ENCODE results near the gene ANKRD7.
"Not testable (repeated sequence)": the region's sequence is repeated elsewhere in the genome, so short reads cannot be mapped to it uniquely, and the experiment has no call there.

The ANKRD7 gene

DNA sequence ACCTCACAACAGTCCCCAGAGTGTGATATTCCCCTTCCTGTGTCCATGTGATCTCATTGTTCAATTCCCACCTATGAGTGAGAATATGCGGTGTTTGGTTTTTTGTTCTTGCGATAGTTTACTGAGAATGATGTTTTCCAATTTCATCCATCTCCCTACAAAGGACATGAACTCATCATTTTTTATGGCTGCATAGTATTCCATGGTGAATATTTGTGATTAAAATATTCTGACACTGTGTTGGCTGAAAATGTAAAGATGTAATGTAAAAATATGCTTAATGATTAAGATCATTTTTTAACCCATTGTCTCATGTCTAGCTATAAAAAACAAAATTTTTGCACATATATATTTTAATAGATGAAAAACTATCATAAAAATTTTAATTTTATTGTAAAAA is 15.8 kb downstream of the ANKRD7 start:
- not testable (repeated sequence) for DNase-seq

DNA sequence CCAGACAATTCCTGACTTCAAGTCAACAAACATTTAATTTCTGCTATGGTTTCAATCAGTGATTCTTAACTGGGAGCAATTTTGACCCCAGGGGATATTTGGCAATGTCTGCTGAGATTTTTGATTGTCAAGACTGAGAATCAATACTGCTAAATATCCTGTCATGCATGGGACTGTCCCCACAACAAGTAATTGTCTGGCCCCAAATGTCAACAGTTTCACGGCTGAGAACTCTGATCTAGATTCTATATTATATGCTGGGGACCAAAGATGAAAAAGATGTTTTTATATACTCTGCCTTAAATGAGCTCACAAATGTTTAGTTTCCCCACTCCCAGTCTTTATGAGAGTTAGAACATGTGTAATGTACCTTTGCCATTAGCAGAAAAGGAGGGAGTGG is 19.2 kb downstream of the ANKRD7 start:
- no peak for DNase-seq

DNA sequence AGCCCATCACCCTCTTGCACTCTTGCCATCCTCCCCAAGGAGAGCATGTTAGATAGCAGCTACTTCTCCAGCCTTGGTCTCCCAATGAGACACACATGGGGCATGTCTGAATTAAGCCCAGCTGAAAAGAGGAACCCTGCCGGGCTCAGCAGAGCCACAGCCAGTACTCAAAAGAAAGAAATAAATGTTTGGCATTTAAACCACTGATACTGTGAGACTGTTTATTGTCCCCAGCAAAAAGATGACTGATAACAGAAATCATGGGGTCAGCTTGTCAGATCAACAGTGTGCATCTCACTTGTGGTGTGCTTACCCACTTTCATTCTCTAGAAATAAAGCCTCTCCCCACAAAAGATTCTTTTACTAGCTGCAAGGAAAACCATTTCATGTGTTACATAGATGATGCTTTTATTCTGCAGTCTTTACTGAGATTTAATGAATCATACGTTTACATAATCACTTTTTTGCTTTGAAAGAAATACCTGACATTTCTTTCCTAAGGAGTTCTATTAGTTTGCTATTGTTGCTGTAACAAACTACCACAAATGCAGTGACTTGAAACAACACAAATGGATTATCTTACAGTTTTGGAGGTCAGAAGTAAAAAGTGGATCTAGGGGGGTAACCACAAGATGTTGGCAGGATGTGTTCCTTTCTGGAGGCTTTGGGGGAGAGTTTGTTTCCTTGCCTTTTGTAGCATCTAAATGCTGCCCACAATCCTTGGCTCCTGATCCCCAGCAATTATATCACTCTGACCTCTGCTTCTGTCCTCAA is 20.9 kb downstream of the ANKRD7 start:
- no peak for DNase-seq

DNA sequence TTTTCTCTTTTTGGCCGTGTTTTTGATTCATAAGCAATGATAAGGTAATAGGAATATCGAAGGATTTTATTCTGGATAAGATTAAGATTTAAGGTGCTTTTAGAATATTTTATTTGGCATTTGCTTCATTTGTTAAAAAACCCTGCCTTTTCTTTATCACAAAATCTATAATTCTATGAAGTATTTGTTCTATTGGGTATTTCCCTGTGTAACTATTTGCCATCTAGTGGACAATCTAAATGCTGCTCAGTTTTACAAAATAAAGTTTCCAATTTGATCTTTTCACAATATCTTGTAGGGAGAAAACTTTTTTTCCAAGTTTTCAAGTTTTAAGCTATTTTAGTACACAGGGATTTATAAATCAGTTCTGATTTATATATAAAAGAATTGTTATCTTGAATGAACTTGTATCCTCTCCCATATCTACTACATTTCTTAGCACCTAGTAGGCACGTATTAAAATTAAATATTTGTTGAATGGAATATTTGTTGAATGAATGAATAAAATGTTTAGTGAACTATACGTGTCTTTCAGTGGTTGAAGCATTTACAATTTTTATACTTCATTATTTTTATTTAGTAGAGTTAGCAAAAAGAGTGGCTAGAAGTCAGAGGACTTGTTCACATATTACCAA is 26.5 kb downstream of the ANKRD7 start:
- no peak for DNase-seq

DNA sequence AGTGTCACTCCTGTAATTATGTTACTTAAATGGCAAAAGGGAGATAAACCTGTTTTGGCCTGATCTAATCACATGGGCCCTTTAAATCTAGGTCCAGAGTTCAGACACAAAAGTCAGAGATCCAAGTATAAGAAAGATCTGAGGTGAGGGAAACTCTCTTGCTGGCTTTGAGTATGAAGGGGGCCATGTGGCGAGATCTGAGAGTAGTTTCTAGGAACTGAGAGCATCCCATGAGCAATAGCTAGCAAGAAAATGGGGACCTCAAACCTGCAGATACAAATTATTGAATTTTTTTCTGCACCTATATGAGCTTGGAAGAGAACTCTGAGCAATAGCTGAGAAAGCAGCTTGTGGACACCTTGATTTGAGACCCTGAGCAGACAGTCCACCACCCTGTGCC is 27.6 kb downstream of the ANKRD7 start:
- no peak for DNase-seq

DNA sequence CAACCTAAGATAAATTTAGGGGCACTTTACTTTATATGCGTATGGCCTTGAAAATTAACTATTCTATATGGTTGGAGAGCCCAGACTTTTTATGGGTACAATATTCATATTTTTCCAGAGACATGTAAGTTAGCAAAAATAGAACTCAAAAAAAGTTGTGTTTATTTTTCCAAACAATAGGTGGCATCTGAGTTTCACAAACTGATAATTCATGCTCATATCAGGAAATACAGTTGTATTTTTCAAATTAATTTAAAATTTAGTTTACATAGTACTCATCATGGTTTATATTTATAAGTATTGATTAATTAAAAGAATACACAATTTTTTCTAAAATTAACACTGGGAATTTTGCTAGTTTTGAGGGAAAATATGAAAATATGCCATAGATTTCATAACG is 34.6 kb downstream of the ANKRD7 start:
- no peak for DNase-seq

DNA sequence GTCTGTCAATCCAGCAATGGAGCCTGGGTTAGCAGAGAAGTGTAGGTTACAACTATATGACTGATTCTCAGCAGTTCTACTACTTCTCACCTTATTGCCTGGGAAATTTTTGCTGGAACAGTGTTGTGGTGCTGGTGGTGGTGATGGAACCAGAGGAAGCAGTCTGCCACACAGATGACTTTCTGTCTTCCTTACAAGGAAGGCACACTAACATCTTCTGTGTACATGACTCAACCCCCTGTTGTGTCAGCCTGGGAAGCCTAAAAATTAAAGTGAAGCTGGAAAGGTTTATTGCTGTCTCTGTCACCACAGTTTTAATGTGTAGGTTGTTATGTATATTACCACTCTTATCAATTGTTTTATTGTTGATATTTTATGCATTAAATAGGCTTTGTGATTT is 40.3 kb downstream of the ANKRD7 start:
- DNase-seq = no peak

DNA sequence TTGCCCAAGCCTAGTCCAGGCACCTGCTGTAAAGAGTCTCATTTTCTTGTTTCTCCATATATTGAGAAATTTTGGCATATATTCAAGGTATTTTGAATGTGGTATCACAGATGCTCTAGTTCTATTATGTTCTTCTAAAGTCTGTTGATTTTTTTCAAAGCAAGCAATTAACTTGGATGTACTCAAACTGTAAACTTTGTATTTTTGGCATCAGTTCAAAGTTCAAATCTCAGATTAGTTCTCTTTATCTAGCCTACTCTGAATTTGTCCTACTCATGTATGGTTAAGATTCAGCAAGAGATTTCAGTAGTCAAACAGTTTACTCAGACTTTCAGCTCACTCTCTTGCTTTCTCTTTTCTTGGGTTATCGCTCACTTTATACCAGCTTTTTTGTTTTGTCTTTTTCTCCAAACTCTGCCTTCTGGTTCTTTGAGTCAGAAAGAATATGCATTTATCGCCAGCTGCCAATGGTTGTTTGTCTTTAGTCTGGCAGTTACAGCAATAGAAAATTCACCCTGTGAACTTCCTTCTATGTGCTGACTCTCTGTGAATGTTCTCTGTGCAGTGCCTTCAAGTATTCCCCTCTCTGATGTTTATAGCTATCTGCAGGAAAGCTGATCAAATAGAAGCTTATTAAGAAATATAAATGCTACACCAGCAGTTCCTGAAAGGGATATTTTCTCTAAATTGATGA is 56.0 kb downstream of the ANKRD7 start:
- no peak for DNase-seq

DNA sequence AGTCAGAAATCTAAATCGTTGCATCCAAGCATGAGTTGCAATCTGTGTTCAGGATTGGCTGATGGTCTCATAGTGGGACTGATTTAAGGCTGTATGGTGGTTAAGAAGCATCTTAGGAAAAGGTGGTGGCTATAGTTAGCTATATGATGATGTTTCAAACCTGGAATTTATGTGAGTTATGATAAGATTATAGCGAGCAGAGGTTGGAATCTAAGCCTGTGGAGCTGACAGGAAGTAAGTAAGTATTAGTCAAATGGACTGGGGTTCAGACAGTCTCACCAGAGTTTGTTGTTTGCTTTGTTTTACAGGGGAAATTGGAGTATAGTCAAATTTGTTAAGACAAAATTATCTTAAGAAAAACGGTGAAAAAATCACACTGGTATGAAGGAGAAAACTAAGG is 56.7 kb downstream of the ANKRD7 start:
- DNase-seq = no peak

DNA sequence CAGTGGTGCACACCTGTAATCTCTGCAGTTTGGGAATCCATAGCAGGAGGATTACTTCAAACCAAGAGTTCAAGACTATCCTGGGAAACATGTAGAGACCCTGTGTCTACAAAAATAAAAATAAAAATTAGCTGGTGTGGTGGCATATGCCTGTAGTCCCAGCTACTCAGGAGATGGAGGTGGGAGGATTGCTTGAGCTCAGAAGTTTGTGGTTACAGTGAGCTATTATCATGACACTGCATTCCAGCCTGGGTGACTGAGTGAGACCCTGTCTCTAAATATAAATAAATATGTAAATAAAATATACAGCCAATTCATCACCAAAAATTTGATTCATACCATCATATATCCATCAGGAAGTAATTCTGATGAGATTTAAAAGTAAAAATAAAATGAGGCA is 60.9 kb downstream of the ANKRD7 start:
- DNase-seq = no peak

DNA sequence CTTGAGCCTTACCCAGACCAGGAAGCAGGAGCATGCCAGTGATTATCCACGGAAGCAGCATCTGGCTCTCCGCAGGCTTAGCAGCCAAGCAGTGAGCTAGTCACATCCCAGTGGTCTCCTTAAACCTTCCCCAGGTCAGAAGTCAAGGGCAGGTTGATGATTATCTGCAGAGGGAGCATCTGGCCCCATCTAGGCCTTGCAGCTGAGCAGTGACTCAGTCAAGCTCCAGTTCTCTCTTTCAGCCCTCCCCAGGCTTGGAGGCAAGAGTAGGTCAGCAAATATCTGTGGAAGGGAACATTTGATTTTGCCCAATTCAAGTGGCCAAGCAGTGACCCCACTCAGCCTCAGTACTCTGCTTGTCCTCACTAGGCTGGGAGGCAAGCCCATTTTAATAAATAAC is 61.6 kb downstream of the ANKRD7 start:
- no peak for DNase-seq

DNA sequence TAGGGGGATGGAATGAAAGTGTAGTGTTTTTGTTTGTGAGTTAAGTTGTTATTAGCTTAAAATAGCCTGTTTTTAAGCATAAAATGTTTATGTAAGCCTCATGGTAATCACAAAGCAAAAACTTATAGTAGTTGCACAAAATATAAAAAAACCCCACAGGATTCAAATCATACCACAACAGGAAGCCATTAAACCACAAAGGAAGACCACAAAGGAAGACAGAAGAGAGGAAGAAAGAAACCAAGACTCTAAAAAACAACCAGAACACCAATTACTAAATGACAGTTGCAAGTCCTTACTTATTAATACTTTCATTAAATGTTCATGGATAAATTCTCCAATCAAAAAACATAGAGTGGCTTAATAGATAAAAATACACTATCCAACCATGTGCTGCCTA is 63.6 kb downstream of the ANKRD7 start:
- DNase-seq = no peak

DNA sequence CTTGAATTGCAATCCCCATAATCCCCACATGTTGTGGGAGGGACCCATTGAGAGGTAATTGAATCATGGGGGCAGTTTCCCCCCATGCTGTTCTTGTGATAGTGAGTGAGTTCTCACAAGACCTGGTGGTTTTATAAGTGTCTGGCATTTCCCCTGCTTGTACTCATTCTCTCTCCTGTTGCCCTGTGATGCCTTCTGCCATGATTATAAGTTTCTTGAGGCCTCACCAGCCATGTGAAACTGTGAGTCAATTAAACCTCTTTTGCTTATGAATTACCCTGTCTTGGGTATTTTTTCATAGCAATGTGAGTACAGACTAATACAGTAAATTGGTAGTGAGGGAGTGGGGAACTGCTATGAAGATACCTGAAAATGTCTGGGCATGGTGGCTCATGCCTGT is 65.0 kb downstream of the ANKRD7 start:
- DNase-seq = no peak

Measured in T-helper 9 cell (primary cell).